Stimulated activated CD4-positive, alpha-beta T cell treated with anti-CD3 and anti-CD28 coated beads, Interleukin-2, amount 100 ng/mL, for 4 hours (primary cell): Measurements from ENCODE around the gene FAM81A.
"Not testable (repeated sequence)": the region's sequence is repeated elsewhere in the genome, so short reads cannot be mapped to it uniquely, and the experiment has no call there.

Experiments used
- DNase-seq: peaks from one replicate; pipeline ENCODE4 v3.0.0-alpha.2; 2020; ENCODE audit warnings: low read depth

The FAM81A gene

DNA sequence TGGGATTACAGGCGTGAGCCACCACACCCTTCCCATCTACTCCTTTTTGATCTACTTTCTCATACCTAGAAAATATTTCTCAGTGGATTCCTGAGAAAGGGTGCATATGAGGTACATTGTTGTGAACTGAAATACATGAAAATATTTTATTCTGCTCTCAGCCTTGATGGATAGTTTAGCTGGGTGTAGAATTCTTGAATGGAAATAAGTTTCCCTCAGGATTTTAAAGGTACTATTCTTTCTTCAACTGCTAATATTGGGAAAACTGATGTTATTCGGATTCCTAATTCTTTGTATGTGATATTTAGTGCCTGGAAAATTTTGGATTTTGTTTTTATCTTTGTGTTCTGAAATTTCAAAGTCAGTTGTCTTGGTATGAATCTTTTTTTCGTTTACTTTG is 9.1 kb upstream of the FAM81A start:
- DNase-seq, result not testable (repeated sequence)

DNA sequence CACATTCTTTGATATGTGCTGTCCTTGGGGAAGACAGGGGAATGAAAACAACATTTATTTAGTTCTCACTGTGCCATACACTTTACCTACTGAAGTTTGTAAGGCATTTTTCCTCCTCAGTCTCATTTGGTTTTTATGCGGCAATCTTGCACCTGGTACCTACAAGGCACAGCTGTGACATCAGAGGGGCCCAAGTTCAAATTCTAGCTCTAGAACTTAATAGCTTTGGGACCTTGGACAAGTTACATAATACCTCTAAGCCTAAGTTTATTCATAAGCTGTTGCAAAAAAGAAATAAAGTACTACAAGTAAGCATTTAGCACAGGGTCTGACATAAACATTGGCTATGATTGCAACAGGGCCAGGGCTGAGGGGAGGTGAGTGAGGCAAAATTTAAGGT is 5.6 kb upstream of the FAM81A start:
- no peak for DNase-seq

DNA sequence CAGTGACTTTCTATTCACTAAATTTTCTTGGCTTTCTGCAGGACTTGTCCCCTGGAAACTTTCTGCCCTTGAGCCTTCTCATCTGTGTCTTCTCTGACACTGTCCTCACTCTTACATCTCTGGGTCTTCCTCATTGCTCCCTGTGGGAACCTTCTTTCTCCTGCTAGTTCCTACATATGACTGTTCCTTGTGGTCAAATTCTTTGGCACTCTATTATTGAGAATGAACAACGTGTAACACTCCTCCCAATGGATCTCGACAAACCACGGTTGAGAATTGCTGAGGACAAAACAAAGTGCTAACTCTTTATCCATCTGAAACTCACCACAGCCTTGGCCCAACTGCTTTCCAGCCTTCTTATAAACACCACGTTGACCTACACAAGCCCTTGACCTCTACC is 3.5 kb upstream of the FAM81A start:
- DNase-seq, result no peak

DNA sequence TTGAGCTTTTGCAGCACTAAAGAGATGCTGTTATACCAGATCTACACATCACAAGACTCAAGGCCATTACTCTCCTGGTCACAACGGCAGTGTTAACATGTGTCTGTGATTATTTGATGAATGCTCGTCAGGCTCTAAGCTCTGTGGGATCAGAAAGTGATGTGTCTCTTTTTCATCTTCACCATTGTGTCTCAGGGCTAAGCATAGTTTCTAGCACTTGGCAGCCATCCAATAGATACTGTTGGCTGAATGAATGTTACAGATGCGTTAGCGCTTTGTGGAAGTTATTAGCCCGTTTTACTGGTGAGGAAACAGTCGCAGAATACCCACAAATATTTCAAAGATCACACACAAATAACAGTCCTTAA is 1.2 kb upstream of the FAM81A start:
- DNase-seq, result no peak

DNA sequence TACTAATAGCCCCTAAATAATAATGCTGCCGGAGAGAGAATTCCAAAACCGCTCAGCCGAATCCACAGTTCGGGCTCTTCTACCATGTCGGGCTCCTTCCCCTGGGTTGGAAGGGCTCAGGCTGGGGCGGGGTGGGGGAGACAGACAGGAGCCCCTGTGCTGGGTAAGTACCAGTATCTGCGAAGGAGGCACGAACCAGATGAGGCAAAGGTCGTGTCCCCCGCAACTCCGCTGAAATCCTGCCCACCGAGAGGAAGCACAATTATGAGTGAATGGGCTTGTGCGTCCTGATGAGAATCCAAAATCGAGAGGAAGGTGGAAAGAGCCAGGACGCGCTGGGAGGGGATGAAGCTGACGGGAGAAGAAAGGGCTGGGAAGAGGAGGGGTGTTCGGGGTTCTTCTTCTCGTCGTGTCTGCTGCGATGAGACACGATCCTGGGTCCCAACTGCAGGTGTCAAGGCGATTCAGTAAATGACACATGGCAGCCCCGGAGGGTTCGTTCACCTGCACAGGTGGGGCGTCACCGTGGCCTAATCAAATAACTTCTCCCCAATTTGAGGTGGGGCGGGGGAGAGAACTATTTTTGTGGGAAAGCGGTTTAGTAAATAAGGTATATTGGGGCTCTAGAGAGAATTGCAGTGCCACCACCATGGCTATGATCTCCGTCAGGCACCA is 707 bp upstream of the FAM81A start:
- DNase-seq, result no peak

DNA sequence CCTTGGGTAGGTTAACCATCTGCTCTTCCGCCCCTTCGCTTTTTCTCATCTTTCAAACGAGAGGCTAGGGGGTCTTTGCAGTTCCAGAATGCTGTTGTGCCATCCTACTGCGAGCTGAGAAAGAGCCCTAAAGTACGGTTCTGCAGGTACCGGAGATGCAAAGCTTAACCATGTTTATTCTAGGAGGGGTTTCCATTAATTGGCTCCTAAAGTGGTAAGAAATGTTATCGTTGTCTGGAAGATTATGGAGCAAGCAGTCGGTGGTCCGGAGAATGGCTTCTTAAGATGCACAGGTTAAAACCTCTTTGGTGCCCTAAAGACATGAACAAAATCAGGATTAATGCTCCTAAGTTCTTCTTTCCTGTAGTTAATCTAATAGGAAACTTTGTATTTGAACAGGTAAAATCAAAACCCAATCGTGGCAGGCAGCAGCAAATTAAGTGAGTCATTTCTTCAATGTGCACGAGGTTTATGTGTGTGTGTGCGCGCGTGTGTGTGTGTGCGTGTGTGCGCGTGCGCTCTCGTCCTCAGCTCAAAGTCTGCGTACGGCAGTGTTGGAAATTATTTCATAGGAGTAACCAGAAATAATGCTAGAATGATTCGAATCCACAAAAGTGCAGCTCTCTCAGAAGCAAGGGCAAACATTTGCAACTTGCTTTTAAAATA is 772 bp downstream of the FAM81A start:
- no peak for DNase-seq

DNA sequence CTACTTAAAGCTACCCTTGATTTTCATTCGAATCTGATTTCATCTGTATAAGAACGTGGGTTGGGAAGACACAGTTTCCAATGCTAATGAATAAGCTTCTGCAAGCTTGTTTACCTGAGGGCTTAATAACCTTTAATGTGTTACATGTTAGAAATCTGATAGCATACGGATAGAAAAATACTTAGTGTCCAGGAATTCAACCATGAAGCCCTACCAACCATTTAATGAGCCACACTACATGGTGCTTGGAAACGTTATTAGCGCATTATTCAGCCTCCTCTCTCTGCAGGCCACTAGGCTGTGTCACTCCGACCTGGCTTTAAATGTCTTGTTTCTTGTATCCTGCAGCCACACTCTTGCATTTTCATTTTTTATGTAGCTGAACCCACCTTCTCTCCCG is 1.6 kb downstream of the FAM81A start:
- no peak for DNase-seq

DNA sequence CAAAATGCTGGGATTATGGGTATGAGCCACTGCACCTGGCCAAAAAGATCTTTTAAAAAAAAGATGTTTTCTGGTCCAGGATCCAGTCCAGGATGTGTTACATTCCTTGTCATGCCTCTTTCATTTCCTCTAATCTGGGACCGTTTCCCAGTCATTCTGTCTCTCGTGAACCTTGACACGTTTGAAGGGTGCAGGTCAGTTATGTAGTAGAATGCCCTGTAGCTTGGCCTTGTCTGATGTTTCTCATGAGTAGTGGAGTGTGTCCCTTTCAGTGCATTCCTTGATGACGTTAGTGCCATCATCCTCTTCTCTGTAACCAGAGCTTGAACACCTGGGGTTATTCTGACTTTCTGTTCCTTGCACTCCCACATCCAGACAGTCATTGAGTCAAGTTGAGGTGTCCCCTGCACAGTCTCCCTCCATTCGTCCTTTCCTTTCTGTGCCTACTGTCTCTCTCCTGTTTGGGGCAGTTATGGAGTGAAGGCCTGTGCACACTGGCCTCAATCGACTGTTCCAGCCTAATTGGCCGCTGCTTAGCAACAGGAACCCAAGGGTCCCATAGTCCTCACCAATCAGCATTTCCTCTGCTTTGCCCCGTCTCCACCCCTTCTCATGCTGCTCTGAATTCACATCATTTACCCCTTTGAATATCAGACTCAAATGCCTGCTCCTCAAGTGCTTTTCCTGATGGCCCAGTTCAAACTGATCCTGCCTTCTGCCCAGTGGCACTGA is 5.5 kb downstream of the FAM81A start:
- DNase-seq, result no peak

DNA sequence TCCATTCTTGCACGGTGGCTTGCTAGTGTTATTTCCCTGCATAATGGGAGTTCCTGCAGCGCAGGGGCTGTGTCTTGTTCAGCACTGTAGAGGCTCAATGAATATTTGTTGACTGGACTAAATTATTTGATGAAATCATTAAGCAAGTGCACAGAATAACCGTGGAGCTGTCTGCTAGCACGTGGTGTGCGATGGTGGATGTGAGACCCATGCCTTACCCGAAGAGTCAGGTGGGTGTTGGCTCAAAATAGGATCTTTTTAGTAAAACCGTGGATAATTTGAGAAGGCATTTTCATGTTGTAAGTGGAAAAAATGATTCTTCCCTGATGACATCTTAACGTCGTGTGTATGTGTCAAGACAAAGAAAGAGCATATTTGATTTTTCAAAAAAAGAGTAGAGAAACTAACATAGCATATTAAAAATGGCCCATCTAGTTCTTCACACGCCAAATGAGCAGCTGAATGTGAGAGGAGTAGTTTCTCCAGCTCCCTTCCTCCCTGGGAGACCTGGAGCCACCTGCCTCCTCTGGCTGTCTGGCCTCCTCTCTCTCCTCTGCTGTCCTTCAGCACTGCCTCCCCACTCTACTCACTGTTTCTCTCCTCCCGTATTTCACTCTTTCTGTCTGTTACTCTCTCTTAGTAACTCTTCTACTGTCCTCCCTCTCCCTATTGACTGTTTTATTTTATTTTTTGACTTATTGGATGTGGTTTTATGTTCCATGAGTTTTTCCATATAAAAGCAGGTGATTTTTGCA is 6.3 kb downstream of the FAM81A start:
- no peak for DNase-seq

DNA sequence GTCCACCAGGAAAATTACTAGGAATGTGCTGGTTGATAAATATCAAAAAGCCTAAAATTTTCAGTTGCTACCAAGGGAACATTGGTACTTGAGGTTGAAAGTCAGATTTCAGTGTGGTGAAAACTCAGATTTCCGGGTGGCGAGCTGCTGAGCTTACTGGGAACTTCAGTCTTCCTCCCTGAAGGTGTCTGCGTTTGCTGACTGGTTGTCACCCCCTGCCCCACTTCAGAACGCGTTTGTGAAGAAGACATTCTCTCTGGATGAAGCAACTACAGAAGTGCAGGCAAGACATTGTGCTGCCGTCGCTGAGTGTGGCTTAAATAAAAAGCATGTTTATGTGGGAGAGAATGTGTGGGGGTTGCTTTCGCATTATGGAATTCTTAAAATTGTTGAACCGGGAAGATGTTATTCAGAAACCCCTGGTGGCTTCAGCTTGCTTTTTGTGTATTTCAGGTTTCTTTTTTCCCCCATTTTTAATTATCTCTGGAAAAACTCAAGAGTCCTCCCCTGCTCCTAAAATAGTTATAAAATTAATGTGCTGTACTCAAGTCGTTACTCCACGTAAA is 7.1 kb downstream of the FAM81A start:
- no peak for DNase-seq

DNA sequence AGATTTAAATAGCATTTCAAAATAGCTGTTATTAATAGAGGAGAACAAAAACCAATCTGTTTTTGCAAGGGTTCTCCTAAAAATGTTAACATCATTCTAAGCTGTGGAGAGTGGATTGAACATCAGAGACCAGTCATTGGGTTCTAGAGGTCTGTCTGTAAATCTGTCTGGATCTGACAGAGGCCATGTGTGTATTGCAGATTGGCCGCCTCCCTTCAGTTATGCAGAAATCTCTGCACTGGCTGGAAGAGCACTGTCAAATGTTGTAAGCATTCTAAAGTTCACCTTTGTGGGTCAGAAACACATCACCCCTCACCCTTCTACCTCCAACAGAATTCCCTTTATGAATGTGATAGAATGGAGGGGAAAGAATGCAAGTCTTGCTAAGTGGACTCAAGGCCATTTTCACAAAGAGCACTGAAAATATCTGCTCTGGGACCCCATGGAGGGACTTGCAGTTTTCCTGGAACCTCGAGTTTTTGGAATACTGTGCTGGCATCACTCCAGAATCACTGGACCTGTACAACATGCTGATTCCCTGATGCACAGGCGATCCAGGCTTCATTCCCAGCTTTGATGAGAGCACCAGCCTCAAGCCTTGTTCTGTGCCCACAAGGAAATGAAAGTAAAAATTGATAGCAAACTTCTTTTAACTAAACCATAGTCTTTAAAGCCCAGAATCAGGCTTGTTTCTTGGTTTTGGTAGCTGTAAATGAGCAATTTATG is 8.4 kb downstream of the FAM81A start:
- no peak for DNase-seq

DNA sequence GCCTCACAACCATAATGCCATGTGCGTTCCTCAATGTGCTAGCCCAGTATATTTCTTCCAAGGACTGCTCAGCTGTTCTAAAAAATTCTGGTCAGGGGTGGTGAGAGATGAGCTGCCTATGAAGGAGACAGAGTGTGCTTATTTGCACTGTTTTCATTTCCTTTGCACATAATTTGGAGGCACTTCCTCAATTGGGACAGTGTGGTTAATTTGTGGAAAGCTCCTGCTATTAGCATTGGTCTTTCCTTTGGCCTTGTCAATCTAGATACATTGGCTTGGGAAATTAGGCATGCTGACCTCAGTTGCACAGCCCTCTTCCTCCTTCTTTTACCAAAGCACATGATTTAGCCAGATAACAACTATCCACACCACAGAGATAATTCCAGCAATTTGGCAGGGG is 9.4 kb downstream of the FAM81A start:
- DNase-seq, result no peak

DNA sequence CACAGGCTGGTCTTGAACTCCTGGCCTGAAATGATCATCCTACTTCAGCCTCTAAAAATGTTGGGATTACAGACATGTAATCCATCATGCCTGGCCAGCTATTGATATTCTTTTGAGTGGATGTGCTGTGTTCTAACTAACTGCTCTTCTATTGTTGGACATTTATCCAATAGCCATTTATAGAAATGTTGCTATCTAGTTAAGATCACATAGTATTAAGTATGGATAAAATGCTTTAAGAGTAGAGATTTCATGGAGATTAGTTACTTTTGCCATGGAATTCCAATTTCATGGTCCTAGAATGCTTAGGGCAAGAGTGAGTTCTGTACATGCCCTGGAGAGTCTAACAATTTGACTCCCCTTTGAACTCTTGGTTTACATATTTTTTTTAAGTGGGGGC is 10.9 kb downstream of the FAM81A start:
- no peak for DNase-seq

DNA sequence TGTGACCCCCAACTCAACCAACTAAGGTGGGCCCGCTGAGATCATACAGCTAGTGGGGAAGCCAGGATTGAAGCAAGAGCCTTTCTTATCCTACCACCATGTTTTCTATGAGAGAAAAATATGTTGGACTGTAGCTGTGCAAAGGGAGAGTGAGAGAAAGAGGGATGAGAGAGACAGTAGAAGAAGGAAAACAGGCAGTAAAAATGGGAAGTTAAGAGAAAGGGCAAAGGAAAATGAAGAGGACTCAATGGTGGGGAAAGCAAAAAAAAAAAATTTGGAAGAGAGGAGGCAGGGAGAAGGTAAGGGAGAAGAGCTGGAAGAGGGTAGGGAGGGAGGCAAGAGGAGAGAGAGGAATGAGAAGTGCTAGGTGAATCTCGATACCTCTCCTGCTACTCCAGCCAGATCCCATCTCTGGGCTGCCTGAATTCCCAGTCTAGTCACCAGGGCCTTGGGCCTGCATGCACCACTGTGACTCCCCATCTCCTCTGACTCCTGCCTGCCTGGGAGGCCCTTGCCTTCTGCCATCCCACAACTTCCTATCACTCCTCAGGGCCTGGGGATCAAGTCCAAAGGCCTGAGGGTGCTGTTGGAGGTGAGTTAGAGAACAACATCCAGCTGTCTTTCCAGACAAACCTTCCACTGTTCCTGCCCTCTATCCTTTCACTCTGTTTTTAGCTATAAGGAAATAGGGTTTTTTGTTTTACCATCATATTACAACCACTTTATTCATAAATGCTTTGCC is 15.7 kb downstream of the FAM81A start:
- DNase-seq, result no peak

DNA sequence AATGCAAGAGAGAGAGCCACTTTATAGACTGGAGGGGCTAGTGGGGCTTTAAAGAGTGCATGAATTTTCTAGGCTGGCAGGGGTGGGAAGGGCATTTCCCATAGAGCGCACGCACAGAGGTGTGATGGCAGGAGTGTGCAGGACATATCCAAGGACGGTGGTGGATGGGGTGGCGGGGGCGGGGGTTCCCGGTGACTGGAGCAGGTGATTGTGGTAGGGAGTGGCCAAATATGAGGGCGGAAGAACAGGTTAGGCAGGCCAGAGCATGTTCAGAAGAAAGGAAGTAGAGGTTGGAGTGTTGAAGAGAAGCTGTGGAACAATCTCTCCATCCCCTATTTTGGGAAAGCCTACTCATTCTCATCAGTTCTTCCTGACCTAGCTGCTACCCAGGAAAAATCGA is 18.1 kb downstream of the FAM81A start:
- DNase-seq, result no peak

DNA sequence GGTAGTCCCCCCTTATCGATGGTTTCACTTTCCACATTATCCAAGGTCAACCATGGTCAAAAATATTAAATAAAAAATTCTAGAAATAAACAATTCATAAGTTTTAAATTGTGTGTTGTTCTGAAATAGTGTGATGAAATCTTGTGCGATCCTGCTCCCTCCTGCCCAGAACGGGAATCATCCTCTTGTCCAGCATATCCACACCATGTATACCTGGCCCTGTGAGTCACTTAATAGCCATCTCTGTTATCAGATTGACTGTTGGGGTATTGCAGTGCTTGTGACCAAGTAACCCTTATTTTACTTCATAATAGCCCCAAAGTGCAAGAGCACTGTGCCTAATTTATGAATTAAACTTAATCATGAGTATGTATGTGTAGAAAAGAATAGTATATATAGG is 19.1 kb downstream of the FAM81A start:
- DNase-seq, result no peak

DNA sequence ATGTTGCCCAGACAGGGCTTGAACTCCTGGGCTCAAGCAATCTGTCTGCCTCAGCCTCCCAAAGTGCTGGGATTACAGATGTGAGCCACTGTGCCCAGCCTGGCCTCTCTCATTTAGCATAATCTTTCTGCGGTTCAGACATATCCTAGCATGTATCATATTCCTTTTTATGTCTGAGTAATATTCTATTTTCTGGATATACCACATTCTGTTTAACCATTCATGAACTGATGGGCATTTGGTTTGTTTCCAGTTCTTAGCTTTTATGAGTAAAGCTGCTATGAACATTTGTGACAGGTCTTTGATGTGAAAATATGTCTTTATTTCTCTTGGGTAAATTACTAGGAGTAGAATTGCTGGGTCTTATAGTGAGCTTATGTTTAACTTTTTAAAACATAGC is 23.5 kb downstream of the FAM81A start:
- no peak for DNase-seq

DNA sequence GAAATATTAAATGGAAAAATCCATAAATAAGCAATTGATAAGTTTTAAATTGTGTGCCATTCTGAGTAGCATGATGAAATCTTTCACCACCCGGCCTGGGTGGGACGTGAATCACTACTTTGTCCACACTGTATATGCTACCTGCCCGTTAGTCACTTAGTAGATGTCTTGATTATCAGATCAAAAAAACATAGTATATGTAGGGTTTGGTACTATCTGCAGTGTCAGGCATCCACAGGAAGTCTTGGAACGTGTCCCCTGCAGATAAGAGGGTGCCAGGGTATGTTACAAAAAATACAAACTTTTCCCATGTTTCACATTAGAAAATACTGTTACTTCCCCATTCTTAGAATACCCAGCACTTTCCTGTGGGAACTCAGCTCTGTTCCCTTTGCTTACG is 35.2 kb downstream of the FAM81A start:
- DNase-seq, result no peak

DNA sequence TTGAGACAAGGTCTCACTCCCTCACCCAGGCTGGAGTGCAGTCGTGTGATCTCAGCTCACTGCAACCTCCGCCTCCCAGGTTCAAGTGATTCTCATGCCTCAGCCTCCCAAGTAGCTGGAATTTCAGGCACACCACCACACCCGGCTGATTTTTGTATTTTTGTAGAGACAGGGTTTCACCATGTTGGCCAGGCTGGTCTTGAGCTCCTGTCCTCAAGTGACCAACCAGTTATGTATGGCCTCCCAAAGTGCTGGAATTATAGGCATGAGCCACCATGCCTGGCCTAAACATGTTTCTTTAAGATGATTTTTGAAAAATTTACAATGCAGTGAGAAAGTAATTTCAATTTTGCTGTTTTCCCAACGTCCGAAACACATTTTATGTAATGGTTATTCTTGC is 37.2 kb downstream of the FAM81A start:
- not testable (repeated sequence) for DNase-seq

DNA sequence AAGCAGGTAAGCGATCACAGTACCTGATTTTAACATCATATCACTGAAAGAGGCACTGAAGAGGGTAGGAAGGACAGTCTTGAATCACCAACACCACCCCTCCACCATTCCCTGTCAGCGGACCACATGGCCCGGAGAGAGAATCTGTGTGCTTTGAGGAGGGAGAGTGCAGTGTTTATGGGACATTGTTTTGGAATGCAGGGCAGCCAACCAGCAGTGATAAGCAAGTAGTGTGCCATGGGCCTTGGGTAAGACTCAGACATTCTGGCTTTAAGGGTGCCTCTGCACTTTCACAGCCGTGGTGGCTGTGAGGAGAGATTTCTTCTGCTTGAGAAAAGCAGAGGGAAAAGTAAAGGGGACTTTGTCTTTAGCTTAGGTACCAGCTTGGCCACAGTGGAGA is 46.4 kb downstream of the FAM81A start:
- no peak for DNase-seq

DNA sequence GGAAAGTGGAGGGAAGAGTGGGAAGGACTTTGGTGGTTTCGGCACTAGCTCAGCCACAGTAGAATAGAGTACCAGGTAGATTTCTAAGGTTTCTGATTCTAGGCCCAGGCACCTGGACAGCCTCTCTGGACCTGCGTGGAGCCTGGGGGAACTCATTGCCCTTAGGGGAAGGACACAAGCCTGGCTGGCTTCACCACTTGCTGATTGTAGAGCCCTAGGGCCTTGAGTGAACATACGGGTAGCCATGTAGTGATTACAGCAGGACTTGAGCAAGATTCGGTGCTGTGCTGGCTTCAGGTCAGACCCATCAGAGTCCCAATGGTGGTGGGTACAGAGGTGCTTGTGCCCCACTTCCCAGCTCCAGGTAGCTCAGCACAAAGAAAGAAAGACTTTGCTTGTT is 47.0 kb downstream of the FAM81A start:
- no peak for DNase-seq
